Liver (tissue), 9 donors: ENCODE results near the gene TMEM109. TPM values are rescaled to one million over a fixed set of nuclear protein-coding genes. Genes with fewer than 3 reads are reported as not detected.
A peak's percentile ranks its signal among the peaks of the same experiment; 100 is the strongest.

ENCODE experiments used
- DNase-seq: peaks from one replicate; pipeline ENCODE4 v3.0.0-alpha.2; 2017; ENCODE audit warnings: low spot score
- H3K27ac ChIP-seq, 2 donors: one replicate each; pipeline ENCODE4 v1.7.0; 2013; ENCODE audit warnings: inconsistent platforms in 2 of 2, low read length in 2 of 2, control low read depth in 1 of 2, low read depth in 1 of 2, mild to moderate bottlenecking in 1 of 2
- H3K27me3 ChIP-seq, 4 donors: one replicate each; pipeline versions ENCODE4 v1.6.1 to v1.7.0; 2013; ENCODE audit warnings: low read length in 3 of 4, inconsistent platforms in 1 of 4, mild to moderate bottlenecking in 1 of 4, moderate library complexity in 1 of 4; ENCODE audit not compliant: control insufficient read depth in 4 of 4, insufficient read depth in 4 of 4
- H3K36me3 ChIP-seq, 4 donors: one replicate each; pipeline versions ENCODE4 v1.6.1 to v1.7.0; 2013; ENCODE audit warnings: low read length in 3 of 4, mild to moderate bottlenecking in 3 of 4, low read depth in 1 of 4, moderate library complexity in 1 of 4; ENCODE audit not compliant: control insufficient read depth in 4 of 4, insufficient read depth in 3 of 4
- H3K4me1 ChIP-seq, 4 donors: one replicate each; pipeline versions ENCODE4 v1.6.1 to v1.7.0; 2013; ENCODE audit warnings: low read length in 3 of 4, mild to moderate bottlenecking in 3 of 4, moderate library complexity in 1 of 4; ENCODE audit not compliant: control insufficient read depth in 4 of 4, insufficient read depth in 4 of 4
- H3K4me3 ChIP-seq, 3 donors: one replicate each; pipeline versions ENCODE4 v1.6.1 to v1.7.0; 2013; ENCODE audit warnings: low read length in 3 of 3, control low read depth in 1 of 3, low read depth in 1 of 3, mild to moderate bottlenecking in 1 of 3
- H3K9ac ChIP-seq, 2 donors: one replicate each; pipeline ENCODE4 v1.7.0; 2013; ENCODE audit warnings: low read length in 2 of 2, mild to moderate bottlenecking in 2 of 2, moderate library complexity in 2 of 2, control low read depth in 1 of 2, low read depth in 1 of 2
- H3K9me3 ChIP-seq, 4 donors: one replicate each; pipeline versions ENCODE4 v1.6.1 to v1.7.0; 2013; ENCODE audit warnings: low read length in 3 of 4; ENCODE audit not compliant: control insufficient read depth in 4 of 4
- ATF3 ChIP-seq: IDR thresholded peaks from 2 replicates; pipeline ENCODE4 v1.6.1; 2016; ENCODE audit warnings: antibody characterized with exemption
- CTCF ChIP-seq: fragments of 150-350 bp; IDR thresholded peaks from 2 replicates; pipeline ENCODE4 v1.5.1; 2017; ENCODE audit warnings: improper control_type of control experiment, low read depth, low read length; ENCODE audit not compliant: missing input control
- EGR1 ChIP-seq, 2 donors: IDR thresholded peaks; 2 replicates each; pipeline ENCODE4 v1.6.1; 2016 to 2018; ENCODE audit warnings: antibody characterized with exemption in 2 of 2, low read depth in 2 of 2
- FOXA2 ChIP-seq: IDR thresholded peaks from 2 replicates; pipeline ENCODE4 v1.6.1; 2016; ENCODE audit warnings: antibody characterized with exemption
- HNF4A ChIP-seq, 2 donors: conservative IDR thresholded peaks; 2 replicates each; pipeline ENCODE4 v1.6.1; 2016; ENCODE audit warnings: antibody characterized with exemption in 2 of 2, mild to moderate bottlenecking in 2 of 2
- HNF4G ChIP-seq: IDR thresholded peaks from 2 replicates; pipeline ENCODE4 v1.6.1; 2016; ENCODE audit warnings: antibody characterized with exemption
- JUND ChIP-seq, 2 donors: IDR thresholded peaks; 2 replicates each; pipeline ENCODE4 v1.6.1; 2016; ENCODE audit warnings: antibody characterized with exemption in 2 of 2
- MAX ChIP-seq: IDR thresholded peaks from 2 replicates; pipeline ENCODE4 v1.6.1; 2016; ENCODE audit warnings: antibody characterized with exemption
- NR2F2 ChIP-seq: IDR thresholded peaks from 2 replicates; pipeline ENCODE4 v1.6.1; 2016; ENCODE audit warnings: antibody characterized with exemption
- REST ChIP-seq: IDR thresholded peaks from 2 replicates; pipeline ENCODE4 v1.6.1; 2016; ENCODE audit warnings: antibody characterized with exemption, mild to moderate bottlenecking
- RXRA ChIP-seq, 2 donors: IDR thresholded peaks; 2 replicates each; pipeline ENCODE4 v1.6.1; 2017 to 2018; ENCODE audit warnings: antibody characterized with exemption in 2 of 2, mild to moderate bottlenecking in 1 of 2
- SP1 ChIP-seq: IDR thresholded peaks from 2 replicates; pipeline ENCODE4 v1.6.1; 2018; ENCODE audit warnings: antibody characterized with exemption, mild to moderate bottlenecking
- TAF1 ChIP-seq: conservative IDR thresholded peaks from 2 replicates; pipeline ENCODE4 v1.6.1; 2016; ENCODE audit warnings: antibody characterized with exemption, mild to moderate bottlenecking
- YY1 ChIP-seq: IDR thresholded peaks from 2 replicates; pipeline ENCODE4 v1.6.1; 2016; ENCODE audit warnings: antibody characterized with exemption, mild to moderate bottlenecking
- WGBS: extraction: QIAGEN DNeasy Blood & Tissue Kit; methylation state at CpG from one replicate; pipeline ENCODE4 v1.1.7; 2013; 5-methylcytosine and 5-hydroxymethylcytosine counted together
- polyA plus RNA-seq, 2 donors: library from polyadenylated mRNA; stranded (reverse) in 1 of 2; unstranded in 1 of 2; fragments of 200-250 nt in 1 of 2; fragments of >200 nt in 1 of 2; fragmentation: Nextera tagmentation in 1 of 2; extraction: Ambion mirVana in 1 of 2; gene quantifications; one replicate each; pipeline versions ENCODE4 v1.2.1 to v1.2.3, GENCODE V29; 2013 to 2015
- total RNA-seq, 2 donors: library from RNA; depleted of rRNA; stranded (reverse); fragments of >200 nt; gene quantifications; one replicate each; pipeline ENCODE4 v1.2.3, GENCODE V29; 2014
- donor health status: healthy.
- donor health status: healthy.
- donor health status: healthy.
- donor health status: healthy.
- donor health status: healthy.

The TMEM109 gene
- total and polyA plus RNA-seq, 4 donors, result 20.6 to 40.3 (median 30.6) TPM

- no peaks in the 10 kb centered on the region for H3K4me1 ChIP-seq
- DNase-seq, result no peak
- H3K27ac ChIP-seq, result no peak overlapping the region
- no peak for TF ChIP-seq RXRA (IDR thresholded peaks at IDR 0.05)
- TF ChIP-seq ATF3, result no peak
- no peak for TF ChIP-seq HNF4A (conservative IDR thresholded peaks at IDR 0.05)
- TF ChIP-seq TAF1, result no peak
- no peak for TF ChIP-seq MAX
- TF ChIP-seq EGR1 (IDR thresholded peaks at IDR 0.05; ENCODE audit: low read depth in 2 of 2), result no peak
- no peak for TF ChIP-seq YY1
- no peak for TF ChIP-seq JUND (IDR thresholded peaks at IDR 0.05)
- TF ChIP-seq FOXA2, result no peak
- TF ChIP-seq REST, result no peak
- TF ChIP-seq SP1, result no peak
- TF ChIP-seq NR2F2, result no peak
- no peak for TF ChIP-seq HNF4G
- WGBS, result 92% methylated on average over 5 of the region's 5 CpGs
- H3K27me3 ChIP-seq, result no peaks in the 10 kb centered on the region
- no peak overlapping the region for H3K4me3 ChIP-seq
- H3K9me3 ChIP-seq, result no peaks in the 10 kb centered on the region
- H3K9ac ChIP-seq, result no peak overlapping the region
- peaks cover 2 to 22% (median 17%) of the 10 kb centered on the region in 4 donors for H3K36me3 ChIP-seq
These were observed 33.9 kb upstream of the TMEM109 start for GRCh38 chr11:60879971-60880588.

GRCh38 chr11:60880643-60881282, 33.2 kb upstream of the TMEM109 start:
- H3K9ac ChIP-seq, result no peak overlapping the region
- peaks cover 2 to 22% (median 17%) of the 10 kb centered on the region in 4 donors for H3K36me3 ChIP-seq
- TF ChIP-seq CTCF (peak; percentile 0), NR2F2 (no peak)
- no peak for DNase-seq
- no peaks in the 10 kb centered on the region for H3K4me1 ChIP-seq
- H3K9me3 ChIP-seq, result no peaks in the 10 kb centered on the region
- H3K27ac ChIP-seq, result no peak overlapping the region
- no peaks in the 10 kb centered on the region for H3K27me3 ChIP-seq
- 74% methylated on average over 8 of the region's 8 CpGs for WGBS
- H3K4me3 ChIP-seq, result no peak overlapping the region
